H1 (cell line): ENCODE data around the gene NHS. TPM values are rescaled to one million over a fixed set of nuclear protein-coding genes. Genes with fewer than 3 reads are reported as not detected.

ENCODE experiments used
- CTCF ChIA-PET: fragments of 300-600 bp; sonication (Branson Sonifier 250); formaldehyde crosslinking; loops from one replicate; lab custom pipeline; 2021; ENCODE audit not compliant: partially characterized antibody; lab: Charles Lee
- POLR2A ChIA-PET: fragments of 300-600 bp; sonication (Branson Sonifier 250); formaldehyde crosslinking; loops from one replicate; lab custom pipeline; 2021; ENCODE audit warnings: inconsistent platforms; ENCODE audit not compliant: partially characterized antibody; lab: Charles Lee
- DNase-seq, 2 experiments: peaks; one replicate each; pipeline versions ENCODE4 v3.0.0 to v3.0.0-alpha.2; 2010 to 2022; ENCODE audit warnings: low spot score in 2 of 2, low read depth in 1 of 2, mixed read lengths in 1 of 2
- FAIRE-seq: peaks from 2 replicates; lab custom pipeline; 2011; peaks lifted over from hg19 to GRCh38; lab: Jason Lieb, UNC
- H2AFZ ChIP-seq: 2 replicates; pipeline ENCODE4 v1.8.1; 2012; ENCODE audit warnings: low read length, inconsistent platforms
- H2AK5ac ChIP-seq: 2 replicates; pipeline ENCODE4 v1.6.1; 2013; ENCODE audit warnings: low read depth, low read length
- H2BK120ac ChIP-seq: replicated peaks from 2 replicates; pipeline ENCODE3; 2013; ENCODE audit warnings: low read depth, low read length, inconsistent platforms
- H2BK12ac ChIP-seq: 2 replicates; pipeline ENCODE4 v1.6.1; 2013; ENCODE audit warnings: low read depth, low read length
- H2BK15ac ChIP-seq: 2 replicates; pipeline ENCODE4 v1.6.1; 2013; ENCODE audit warnings: low read length
- H2BK20ac ChIP-seq: 2 replicates; pipeline ENCODE4 v1.6.1; 2013; ENCODE audit warnings: low read length
- H2BK5ac ChIP-seq: 2 replicates; pipeline ENCODE4 v1.6.1; 2013; ENCODE audit warnings: low read depth, low read length
- H3K14ac ChIP-seq: 2 replicates; pipeline ENCODE4 v1.6.1; 2013; ENCODE audit warnings: inconsistent platforms; ENCODE audit not compliant: insufficient read length
- H3K18ac ChIP-seq: 2 replicates; pipeline ENCODE4 v1.6.1; 2013; ENCODE audit warnings: low read length; ENCODE audit errors: extremely low read depth
- H3K23ac ChIP-seq: 2 replicates; pipeline ENCODE4 v1.6.1; 2013; ENCODE audit warnings: inconsistent platforms; ENCODE audit not compliant: insufficient read length
- H3K23me2 ChIP-seq: 2 replicates; pipeline ENCODE4 v1.6.1; 2013; ENCODE audit warnings: low read depth, low read length
- H3K27ac ChIP-seq: 2 replicates; pipeline ENCODE4 v1.6.1; 2011; ENCODE audit warnings: low read depth, low read length, inconsistent platforms
- H3K27me3 ChIP-seq, 4 experiments: replicated peaks in 1 of 4; 1 replicate in 1 of 4; 2 replicates in 3 of 4; pipeline versions ENCODE4 v1.6.1 to v1.8.1; 2011 to 2013; ENCODE audit warnings: low read length in 3 of 4, mild to moderate bottlenecking in 3 of 4, inconsistent platforms in 2 of 4, mixed read lengths in 2 of 4, moderate library complexity in 1 of 4; ENCODE audit not compliant: control insufficient read depth in 3 of 4, insufficient read depth in 3 of 4; ENCODE audit errors: extremely low read depth in 1 of 4
- H3K36me3 ChIP-seq, 4 experiments: 2 replicates each; pipeline versions ENCODE4 v1.6.1 to v1.8.1; 2011 to 2013; ENCODE audit warnings: mild to moderate bottlenecking in 4 of 4, low read length in 3 of 4, moderate library complexity in 2 of 4, control low read depth in 1 of 4, inconsistent platforms in 1 of 4; ENCODE audit not compliant: insufficient read depth in 4 of 4, control insufficient read depth in 2 of 4
- H3K4ac ChIP-seq: replicated peaks from 2 replicates; pipeline ENCODE3; 2013; ENCODE audit warnings: low read length, low read depth, mixed read lengths, inconsistent platforms; ENCODE audit not compliant: insufficient read length
- H3K4me1 ChIP-seq, 4 experiments: replicated peaks in 1 of 4; 1 replicate in 1 of 4; 2 replicates in 3 of 4; pipeline versions ENCODE4 v1.6.1 to v1.8.1; 2011 to 2013; ENCODE audit warnings: low read length in 3 of 4, inconsistent platforms in 2 of 4, mixed read lengths in 1 of 4; ENCODE audit not compliant: insufficient read depth in 4 of 4, control insufficient read depth in 3 of 4
- H3K4me2 ChIP-seq, 2 experiments: 2 replicates each; pipeline versions ENCODE4 v1.6.1 to v1.8.1; 2011 to 2013; ENCODE audit warnings: low read depth in 2 of 2, low read length in 2 of 2, control low read depth in 1 of 2, inconsistent platforms in 1 of 2, mild to moderate bottlenecking in 1 of 2; ENCODE audit not compliant: insufficient read depth in 1 of 2
- H3K4me3 ChIP-seq, 4 experiments: fragments of 200-600, 300-600 bp in 1 of 4; sonication (generic), shearing (Covaris generic), sonication (Bioruptor Twin) in 1 of 4; 2 replicates each; pipeline versions ENCODE4 v1.5.1 to v1.8.1; 2011 to 2016; ENCODE audit warnings: low read length in 4 of 4, low read depth in 3 of 4, control low read depth in 2 of 4, inconsistent platforms in 2 of 4, mild to moderate bottlenecking in 2 of 4, mixed read lengths in 1 of 4, moderate library complexity in 1 of 4; ENCODE audit not compliant: insufficient read depth in 2 of 4; ENCODE audit errors: extremely low read depth in 1 of 4
- H3K56ac ChIP-seq: replicated peaks from 2 replicates; pipeline ENCODE3; 2013; ENCODE audit warnings: low read depth, mild to moderate bottlenecking, mixed read lengths, low read length, inconsistent platforms; ENCODE audit not compliant: insufficient read length
- H3K79me1 ChIP-seq: 2 replicates; pipeline ENCODE4 v1.6.1; 2013; ENCODE audit warnings: low read depth, low read length, control low read depth
- H3K79me2 ChIP-seq, 2 experiments: 2 replicates each; pipeline versions ENCODE4 v1.6.1 to v1.8.1; 2012 to 2013; ENCODE audit warnings: low read length in 2 of 2, mild to moderate bottlenecking in 2 of 2, inconsistent platforms in 1 of 2; ENCODE audit not compliant: insufficient read depth in 2 of 2, control insufficient read depth in 1 of 2
- H3K9ac ChIP-seq, 4 experiments: replicated peaks in 1 of 4; 1 replicate in 1 of 4; 2 replicates in 3 of 4; pipeline versions ENCODE4 v1.6.1 to v1.8.1; 2011 to 2013; ENCODE audit warnings: low read depth in 3 of 4, low read length in 3 of 4, control low read depth in 2 of 4, mild to moderate bottlenecking in 2 of 4, moderate library complexity in 2 of 4, inconsistent platforms in 1 of 4; ENCODE audit errors: extremely low read depth in 1 of 4
- H3K9me3 ChIP-seq, 2 experiments: 2 replicates each; pipeline versions ENCODE4 v1.6.1 to v1.8.1; 2012 to 2013; ENCODE audit warnings: mild to moderate bottlenecking in 2 of 2, moderate library complexity in 2 of 2, control low read depth in 1 of 2, inconsistent platforms in 1 of 2, low read depth in 1 of 2, low read length in 1 of 2, mixed read lengths in 1 of 2; ENCODE audit not compliant: insufficient read depth in 2 of 2
- H4K20me1 ChIP-seq, 2 experiments: replicated peaks in 1 of 2; 2 replicates each; pipeline versions ENCODE3 to v1.8.1; 2011 to 2013; ENCODE audit warnings: inconsistent platforms in 2 of 2, low read length in 2 of 2, mild to moderate bottlenecking in 1 of 2; ENCODE audit not compliant: insufficient read depth in 2 of 2, control insufficient read depth in 1 of 2
- H4K5ac ChIP-seq: 2 replicates; pipeline ENCODE4 v1.6.1; 2013; ENCODE audit warnings: low read length, low read depth, mixed read lengths, inconsistent platforms; ENCODE audit not compliant: insufficient read length
- H4K8ac ChIP-seq: 2 replicates; pipeline ENCODE4 v1.8.0; 2013; ENCODE audit warnings: mild to moderate bottlenecking, moderate library complexity, low read length, inconsistent platforms; ENCODE audit not compliant: insufficient read depth; ENCODE audit errors: extremely low read depth
- H4K91ac ChIP-seq: replicated peaks from 2 replicates; pipeline ENCODE3; 2013; ENCODE audit warnings: low read length, mixed read lengths, inconsistent platforms; ENCODE audit not compliant: insufficient read length
- WGBS, 2 experiments: shearing (Covaris generic) in 1 of 2; methylation state at CpG; one replicate each; pipeline versions ENCODE4 v1.1.6 to v1.1.7; 2013 to 2015; ENCODE audit warnings: low lambda C conversion rate in 2 of 2, mixed read lengths in 2 of 2, inconsistent platforms in 1 of 2, low coverage in 1 of 2, missing lambda C conversion rate in 1 of 2; ENCODE audit not compliant: insufficient replicate concordance in 2 of 2, insufficient coverage in 1 of 2, insufficient read length in 1 of 2; ENCODE audit errors: extremely low coverage in 1 of 2, missing lambda C conversion rate in 1 of 2; 5-methylcytosine and 5-hydroxymethylcytosine counted together
- polyA plus RNA-seq, 7 experiments: library from polyadenylated mRNA; depleted of rRNA in 3 of 7; stranded (reverse) in 5 of 7; unstranded in 2 of 7; fragments of >200 nt in 5 of 7; fragments of 200-250 nt in 2 of 7; gene quantifications; 1 replicate in 5 of 7; 2 replicates in 1 of 7; 4 replicates in 1 of 7; pipeline versions ENCODE4 v1.2.1 to v1.2.3, GENCODE V29; 2011 to 2013; ENCODE audit warnings: missing spikeins in 2 of 7, mixed read lengths in 2 of 7
- total RNA-seq: library from RNA; stranded (reverse); fragmentation: NEBNext Ultra II Directional; extraction: Animal tissue kit (Norgen Biotek cat#: 25700); gene quantifications from 2 replicates; pipeline ENCODE4 v1.2.1, GENCODE V29; 2021

The NHS gene
- total and polyA plus RNA-seq, 2 of the 8 experiments (the other 6 are each of a cell fraction or from before 2014, with no cell fraction given), result 2.2 to 6.7 TPM

- H3K23me2 ChIP-seq, result no peaks in the 10 kb centered on the region
- H3K36me3 ChIP-seq, result no peaks in the 10 kb centered on the region
- FAIRE-seq, result no peak
- H3K27me3 ChIP-seq, result no peaks in the 10 kb centered on the region
- no peak overlapping the region for H2BK12ac ChIP-seq
- H4K5ac ChIP-seq, result no peak overlapping the region
- no peak overlapping the region for H3K4me2 ChIP-seq
- H3K18ac ChIP-seq, result no peak overlapping the region; the same call in 1 of the 2 replicates
- H3K14ac ChIP-seq, result no peak overlapping the region
- no peak overlapping the region for H3K9ac ChIP-seq
- no peaks in the 10 kb centered on the region for H4K20me1 ChIP-seq
- no peak overlapping the region for H3K4ac ChIP-seq
- no peak overlapping the region for H2BK5ac ChIP-seq
- H2BK120ac ChIP-seq, result no peak overlapping the region
- no peak overlapping the region; the same call in 1 of the 2 replicates for H2AFZ ChIP-seq
- no peaks in the 10 kb centered on the region for H3K79me1 ChIP-seq
- no peak overlapping the region for H3K27ac ChIP-seq
- no peaks in the 10 kb centered on the region for H3K79me2 ChIP-seq
- H3K23ac ChIP-seq, result no peak overlapping the region
- WGBS, 2 experiments, result 51% methylated on average over 13 of the region's 14 CpGs; no CpG with 5 or more reads in 1 of the 2 experiments
- no peaks in the 10 kb centered on the region for H3K9me3 ChIP-seq
- no peak overlapping the region for H2BK15ac ChIP-seq
- H3K4me1 ChIP-seq, result no peaks in the 10 kb centered on the region
- H4K91ac ChIP-seq, result no peak overlapping the region
- no peak overlapping the region for H2AK5ac ChIP-seq
- no peak overlapping the region for H3K56ac ChIP-seq
- no peak overlapping the region for H2BK20ac ChIP-seq
- ChIA-PET POLR2A (no interaction called here), CTCF (interaction anchor here (0.6 to 1.6 kb wide), 12 partner anchors 9 to 268 kb away, joined by 3 to 8 read pairs (median 4); no protein-coding TSS in a partner anchor)
- DNase-seq, result peak in 1 of 2 experiments; percentile 76
- H4K8ac ChIP-seq, result no peak overlapping the region
- H3K4me3 ChIP-seq, result no peak overlapping the region
Observed at GRCh38 chrX:17361620-17362019, 13.4 kb upstream of the NHS start.
